ENCODE measurements around the gene ZNF726.

- TF ChIP-seq CTCF (IDR thresholded peaks at IDR 0.05; ENCODE audit: poor library complexity), result no peak
- no peak for TF ChIP-seq EZH2 (IDR thresholded peaks at IDR 0.05; ENCODE audit: borderline replicate concordance)
Observed at GRCh38 chr19:23971598-23971997, 56.9 kb downstream of the ZNF726 start.

All from hepatocyte (in vitro differentiated cells).